Measurements from ENCODE around the gene ANK3. TPM values are rescaled to one million over a fixed set of nuclear protein-coding genes. Genes with fewer than 3 reads are reported as not detected.
A peak's percentile ranks its signal among the peaks of the same experiment; 100 is the strongest.

Gene ANK3
- total RNA-seq, 1 experiment from 2014 or later, result 32.0 TPM

DNA sequence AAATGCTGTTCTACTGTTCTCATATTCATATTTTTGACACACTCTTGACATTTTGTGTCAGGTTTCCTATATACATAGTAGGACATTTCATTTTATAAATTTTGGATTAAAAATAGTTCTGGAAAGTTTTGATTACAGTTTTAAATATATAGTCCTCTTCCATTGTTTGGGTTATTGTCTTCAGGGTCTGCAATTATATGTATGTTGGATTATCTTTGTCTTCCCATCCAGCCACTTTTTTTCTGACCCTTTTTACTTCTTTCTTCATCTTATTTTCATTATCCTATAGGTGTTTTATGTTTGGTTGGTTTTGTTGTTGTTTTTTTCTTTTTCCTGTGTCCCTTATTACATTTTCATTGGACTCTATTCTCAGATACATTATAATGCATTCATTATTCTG, 412.2 kb downstream of the ANK3 start:
- Histone ChIP-seq H3K79me2 (ENCODE audit: low read depth) (no peaks in the 10 kb centered on the region), H3K4me3 (no peak overlapping the region), H3K27me3 (ENCODE audit: insufficient read depth, low read depth) (no peaks in the 10 kb centered on the region), H3K27ac (peak overlapping the region; percentile 52), H3K4me2 (no peak overlapping the region), H3K9me3 (ENCODE audit: insufficient read depth, low read depth) (peaks cover 23% of the 10 kb centered on the region), H4K20me1 (ENCODE audit: insufficient read depth) (no peaks in the 10 kb centered on the region), H3K36me3 (ENCODE audit: low read depth) (no peaks in the 10 kb centered on the region), H3K4me1 (replicated peaks; ENCODE audit: insufficient read depth) (peaks cover 2% of the 10 kb centered on the region; the same call in 1 of the 2 replicates), H2AFZ (no peak overlapping the region), H3F3A (ENCODE audit: insufficient read depth, low read depth) (peaks cover 15% of the 10 kb centered on the region), H3K9me2 (ENCODE audit: insufficient read depth) (no peaks in the 10 kb centered on the region)
- no peak for TF ChIP-seq EZH2 (IDR thresholded peaks at IDR 0.05; ENCODE audit: low read depth)
- TF ChIP-seq, protein P1, sequence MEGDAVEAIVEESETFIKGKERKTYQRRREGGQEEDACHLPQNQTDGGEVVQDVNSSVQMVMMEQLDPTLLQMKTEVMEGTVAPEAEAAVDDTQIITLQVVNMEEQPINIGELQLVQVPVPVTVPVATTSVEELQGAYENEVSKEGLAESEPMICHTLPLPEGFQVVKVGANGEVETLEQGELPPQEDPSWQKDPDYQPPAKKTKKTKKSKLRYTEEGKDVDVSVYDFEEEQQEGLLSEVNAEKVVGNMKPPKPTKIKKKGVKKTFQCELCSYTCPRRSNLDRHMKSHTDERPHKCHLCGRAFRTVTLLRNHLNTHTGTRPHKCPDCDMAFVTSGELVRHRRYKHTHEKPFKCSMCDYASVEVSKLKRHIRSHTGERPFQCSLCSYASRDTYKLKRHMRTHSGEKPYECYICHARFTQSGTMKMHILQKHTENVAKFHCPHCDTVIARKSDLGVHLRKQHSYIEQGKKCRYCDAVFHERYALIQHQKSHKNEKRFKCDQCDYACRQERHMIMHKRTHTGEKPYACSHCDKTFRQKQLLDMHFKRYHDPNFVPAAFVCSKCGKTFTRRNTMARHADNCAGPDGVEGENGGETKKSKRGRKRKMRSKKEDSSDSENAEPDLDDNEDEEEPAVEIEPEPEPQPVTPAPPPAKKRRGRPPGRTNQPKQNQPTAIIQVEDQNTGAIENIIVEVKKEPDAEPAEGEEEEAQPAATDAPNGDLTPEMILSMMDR (conservative IDR thresholded peaks at IDR 0.05), result no peak
- CTCF ChIA-PET, result no interaction called here
- intact Hi-C loops (cut with micrococcal nuclease; ENCODE audit: unreplicated experiment), result no loop called here
- DNase-seq, result no peak
- POLR2A ChIA-PET (ENCODE audit: unreplicated experiment), result interaction anchor here (0.6 to 0.7 kb wide), 2 partner anchors 23 to 335 kb away, joined by 3 to 4 read pairs; no protein-coding TSS in a partner anchor
- no TSS peak for BruUV-seq (replicated peaks)

DNA sequence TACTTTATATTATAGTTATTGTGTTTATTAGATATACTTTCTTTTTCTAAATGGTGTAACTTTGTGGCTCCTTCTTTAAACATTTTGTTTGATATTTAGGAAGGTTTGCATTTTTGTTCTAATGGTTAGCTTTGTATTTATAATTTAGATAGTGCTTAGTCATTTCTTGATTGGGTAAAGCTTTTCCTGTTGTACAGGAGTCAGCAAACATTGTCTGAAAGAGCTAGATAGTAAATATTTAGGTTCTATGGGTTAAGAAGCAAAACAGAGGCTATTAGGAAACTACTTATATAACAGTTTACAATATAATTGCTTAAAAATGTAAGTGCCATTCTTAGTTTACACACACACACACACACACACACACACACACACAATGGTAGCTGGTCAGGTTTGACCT, 412.8 kb downstream of the ANK3 start:
- POLR2A ChIA-PET (ENCODE audit: unreplicated experiment), result interaction anchor here (0.6 to 0.7 kb wide), 2 partner anchors 23 to 335 kb away, joined by 3 to 4 read pairs; no protein-coding TSS in a partner anchor
- H2AFZ ChIP-seq, result no peak overlapping the region
- CTCF ChIA-PET, result no interaction called here

More for the DNA sequence above, 412.8 kb downstream of the ANK3 start:
- TF ChIP-seq, protein P1 (conservative IDR thresholded peaks at IDR 0.05), result no peak
- TF ChIP-seq EZH2 (IDR thresholded peaks at IDR 0.05; ENCODE audit: low read depth), result no peak
- H3K4me2 ChIP-seq, result no peak overlapping the region
- H3K36me3 ChIP-seq (ENCODE audit: low read depth), result no peaks in the 10 kb centered on the region
- peaks cover 23% of the 10 kb centered on the region for H3K9me3 ChIP-seq (ENCODE audit: insufficient read depth, low read depth)
- H3K27me3 ChIP-seq (ENCODE audit: insufficient read depth, low read depth), result no peaks in the 10 kb centered on the region
- BruUV-seq (replicated peaks), result no TSS peak
- H4K20me1 ChIP-seq (ENCODE audit: insufficient read depth), result no peaks in the 10 kb centered on the region
- H3F3A ChIP-seq (ENCODE audit: insufficient read depth, low read depth), result peaks cover 15% of the 10 kb centered on the region
- H3K9me2 ChIP-seq (ENCODE audit: insufficient read depth), result no peaks in the 10 kb centered on the region
- peak in 1 of 2 experiments; percentile 70 for DNase-seq
- H3K4me3 ChIP-seq, result no peak overlapping the region
- no peaks in the 10 kb centered on the region for H3K79me2 ChIP-seq (ENCODE audit: low read depth)
- H3K27ac ChIP-seq, result peak overlapping the region; percentile 52
- intact Hi-C loops (cut with micrococcal nuclease; ENCODE audit: unreplicated experiment), result no loop called here
- peaks cover 8% of the 10 kb centered on the region for H3K4me1 ChIP-seq (replicated peaks; ENCODE audit: insufficient read depth)
